ENCODE data around the gene FBXL7. TPM values are rescaled to one million over a fixed set of nuclear protein-coding genes. Genes with fewer than 3 reads are reported as not detected.

FBXL7 gene
- total RNA-seq, 1 donor from 2014 or later = 12.3 TPM

GRCh38 chr5:15598294-15598902 lies 98.4 kb downstream of the FBXL7 start:
- Mint-ChIP-seq H3K36me3 (peaks cover 14% of the 10 kb centered on the region), H3K27ac (no peak overlapping the region), H3K9me3 (no peaks in the 10 kb centered on the region), H3K27me3 (ENCODE audit: insufficient read depth, low read depth) (no peaks in the 10 kb centered on the region), H3K4me3 (no peak overlapping the region), H3K4me1 (peaks cover 20% of the 10 kb centered on the region)
- TF ChIP-seq CTCF (IDR thresholded peaks at IDR 0.05) = peak; percentile 72
- TF ChIP-seq EZH2 (IDR thresholded peaks at IDR 0.05) = no peak
- H3K9ac ChIP-seq = no peak overlapping the region
- H3K4me2 ChIP-seq = no peak overlapping the region
- no peak overlapping the region for H2AFZ ChIP-seq (replicated peaks)
- H3F3A ChIP-seq (ENCODE audit: low read depth) = no peaks in the 10 kb centered on the region
- H3K27ac ChIP-seq = no peak overlapping the region
- no peaks in the 10 kb centered on the region for H3K27me3 ChIP-seq
- H3K79me2 ChIP-seq (ENCODE audit: low read depth) = peaks cover 36% of the 10 kb centered on the region
- H3K36me3 ChIP-seq = no peaks in the 10 kb centered on the region
- no peaks in the 10 kb centered on the region for H3K9me3 ChIP-seq (ENCODE audit: low read depth)
- no peak overlapping the region for H3K4me3 ChIP-seq
- H4K20me1 ChIP-seq (ENCODE audit: low read depth) = no peaks in the 10 kb centered on the region
- DNase-seq (ENCODE audit: low spot score) = peak; percentile 54
- H3K4me1 ChIP-seq = peaks cover 12% of the 10 kb centered on the region

GRCh38 chr5:15600035-15600434 lies 100.1 kb downstream of the FBXL7 start:
- peaks cover 27% of the 10 kb centered on the region for H3K79me2 ChIP-seq (ENCODE audit: low read depth)
- no peak overlapping the region for H3K4me2 ChIP-seq
- no peaks in the 10 kb centered on the region for H3K36me3 ChIP-seq
- H3K9ac ChIP-seq = no peak overlapping the region
- H3K27ac ChIP-seq = no peak overlapping the region
- no peaks in the 10 kb centered on the region for H3K27me3 ChIP-seq
- no peaks in the 10 kb centered on the region for H3K9me3 Mint-ChIP-seq
- TF ChIP-seq EZH2phosphoT487 (IDR thresholded peaks at IDR 0.05) = no peak
- no peak for TF ChIP-seq EZH2 (IDR thresholded peaks at IDR 0.05)
- TF ChIP-seq CTCF (IDR thresholded peaks at IDR 0.05) = no peak
- no peaks in the 10 kb centered on the region for H4K20me1 ChIP-seq (ENCODE audit: low read depth)
- no peaks in the 10 kb centered on the region for H3K27me3 Mint-ChIP-seq (ENCODE audit: insufficient read depth, low read depth)
- H3K9me3 ChIP-seq (ENCODE audit: low read depth) = no peaks in the 10 kb centered on the region
- H2AFZ ChIP-seq (replicated peaks) = no peak overlapping the region
- no peak overlapping the region for H3K27ac Mint-ChIP-seq
- H3K4me3 ChIP-seq = no peak overlapping the region
- no peak overlapping the region for H3K4me3 Mint-ChIP-seq
- peaks cover 14% of the 10 kb centered on the region for H3K36me3 Mint-ChIP-seq
- H3K4me1 Mint-ChIP-seq = peaks cover 15% of the 10 kb centered on the region
- H3F3A ChIP-seq (ENCODE audit: low read depth) = no peaks in the 10 kb centered on the region
- DNase-seq (ENCODE audit: low spot score) = no peak
- peaks cover 12% of the 10 kb centered on the region for H3K4me1 ChIP-seq

GRCh38 chr5:15601274-15601673 lies 101.3 kb downstream of the FBXL7 start:
- H3K4me1 Mint-ChIP-seq = peaks cover 15% of the 10 kb centered on the region
- Histone ChIP-seq H3K9ac (no peak overlapping the region), H3K4me2 (no peak overlapping the region)

More at GRCh38 chr5:15601274-15601673, 101.3 kb downstream of the FBXL7 start:
- H3K27ac Mint-ChIP-seq = peak overlapping the region; percentile 30
- Histone ChIP-seq H3K36me3 (no peaks in the 10 kb centered on the region), H3K4me3 (no peak overlapping the region), H2AFZ (replicated peaks) (no peak overlapping the region), H3K27me3 (no peaks in the 10 kb centered on the region), H3K4me1 (peaks cover 14% of the 10 kb centered on the region), H3K9me3 (ENCODE audit: low read depth) (no peaks in the 10 kb centered on the region), H3K27ac (no peak overlapping the region), H3F3A (ENCODE audit: low read depth) (peaks cover 3% of the 10 kb centered on the region), H3K79me2 (ENCODE audit: low read depth) (peaks cover 27% of the 10 kb centered on the region), H4K20me1 (ENCODE audit: low read depth) (no peaks in the 10 kb centered on the region)
- H3K4me3 Mint-ChIP-seq = no peak overlapping the region
- no peaks in the 10 kb centered on the region for H3K9me3 Mint-ChIP-seq
- H3K27me3 Mint-ChIP-seq (ENCODE audit: insufficient read depth, low read depth) = no peaks in the 10 kb centered on the region
- H3K36me3 Mint-ChIP-seq = peaks cover 12% of the 10 kb centered on the region
- DNase-seq (ENCODE audit: low spot score) = no peak
- TF ChIP-seq EZH2 (IDR thresholded peaks at IDR 0.05) = no peak
- no peak for TF ChIP-seq CTCF (IDR thresholded peaks at IDR 0.05)
- TF ChIP-seq EZH2phosphoT487 (IDR thresholded peaks at IDR 0.05) = no peak
